HUDEP-2 (cell line): ENCODE measurements around the gene CCDC102A.
A peak's percentile ranks its signal among the peaks of the same experiment; 100 is the strongest.
"Not testable (repeated sequence)": the region's sequence is repeated elsewhere in the genome, so short reads cannot be mapped to it uniquely, and the experiment has no call there.

Source experiments
- DNase-seq, 76 experiments: peaks; one replicate each; lab custom pipeline; 2025; ENCODE audit not compliant: unreplicated experiment in 76 of 76; lab: John Stamatoyannopoulos, UW

Gene CCDC102A

GRCh38 chr16:57504491-57504890 is 31.9 kb downstream of the CCDC102A start:
- no peak for DNase-seq

GRCh38 chr16:57504001-57504400 is 32.4 kb downstream of the CCDC102A start:
- DNase-seq: no peak

GRCh38 chr16:57503366-57503765 is 33.0 kb downstream of the CCDC102A start:
- DNase-seq: peak in 46 of 76 experiments; percentile 4 to 74 (median 32)

GRCh38 chr16:57502048-57502775 is 34.2 kb downstream of the CCDC102A start:
- DNase-seq: no peak

- no peak for DNase-seq
These were observed 34.9 kb downstream of the CCDC102A start for GRCh38 chr16:57501492-57501891.

- no peak for DNase-seq
These were observed 35.7 kb downstream of the CCDC102A start for GRCh38 chr16:57500578-57501111.

GRCh38 chr16:57499941-57500340 is 36.4 kb downstream of the CCDC102A start:
- DNase-seq: not testable (repeated sequence)

- no peak for DNase-seq
These were observed 38.3 kb downstream of the CCDC102A start for GRCh38 chr16:57498031-57498430.

- DNase-seq: no peak
These were observed 39.2 kb downstream of the CCDC102A start for GRCh38 chr16:57497121-57497520.

- DNase-seq: no peak
These were observed 42.6 kb downstream of the CCDC102A start for GRCh38 chr16:57493767-57494166.

GRCh38 chr16:57489229-57489628 is 47.1 kb downstream of the CCDC102A start:
- DNase-seq: no peak

GRCh38 chr16:57486858-57487834 is 49.2 kb downstream of the CCDC102A start:
- no peak for DNase-seq

GRCh38 chr16:57485916-57486857 is 50.2 kb downstream of the CCDC102A start, which contains the start of gene DOK4:
DOK4 (minus strand) TSS chr16:57486493; CDS start chr16:57479507, 6,986 bp downstream.
- peak in 65 of 76 experiments; percentile 13 to 86 (median 55) for DNase-seq

GRCh38 chr16:57485091-57485915 is 51.1 kb downstream of the CCDC102A start:
- DNase-seq: peak in 3 of 76 experiments; percentile 2 to 10 (median 4)

- no peak for DNase-seq
These were observed 51.8 kb downstream of the CCDC102A start for GRCh38 chr16:57484515-57485005.

GRCh38 chr16:57483725-57484514 is 52.5 kb downstream of the CCDC102A start:
- DNase-seq: no peak

- DNase-seq: no peak
These were observed 53.4 kb downstream of the CCDC102A start for GRCh38 chr16:57482845-57483545.

- DNase-seq: no peak
These were observed 55.0 kb downstream of the CCDC102A start for GRCh38 chr16:57481421-57481820.
